CD4-positive, alpha-beta T cell (primary cell): ENCODE measurements around the gene SLF2. TPM values are rescaled to one million over a fixed set of nuclear protein-coding genes. Genes with fewer than 3 reads are reported as not detected.

Experiments
- ATAC-seq: fragments of 200-7000 bp; cut with Tn5 transposase; one replicate; pipeline ENCODE4 v1.10.0; 2022; ENCODE audit warnings: mild to moderate bottlenecking; ENCODE audit not compliant: poor library complexity
- CTCF ChIA-PET: fragments of 350-600 bp; sonication (Branson Sonifier 250); formaldehyde crosslinking; loops from one replicate; lab custom pipeline; 2021; ENCODE audit warnings: antibody characterized with exemption, inconsistent platforms; lab: Charles Lee
- POLR2A ChIA-PET: fragments of 350-600 bp; sonication (Branson Sonifier 250); formaldehyde crosslinking; loops from one replicate; lab custom pipeline; 2021; ENCODE audit warnings: antibody characterized with exemption, inconsistent platforms; lab: Charles Lee
- DNase-seq, 14 experiments: peaks; one replicate each; pipeline ENCODE4 v3.0.0-alpha.2; 2013 to 2020; ENCODE audit warnings: mixed read lengths in 2 of 14
- H3K27ac ChIP-seq, 2 donors: one replicate each; pipeline versions ENCODE4 v1.5.1 to v1.7.0; 2013; ENCODE audit warnings: low read length in 2 of 2, low read depth in 1 of 2, mild to moderate bottlenecking in 1 of 2
- H3K27me3 ChIP-seq, 2 experiments: 1 replicate in 1 of 2; 2 replicates in 1 of 2; pipeline versions ENCODE4 v1.6.1 to v1.7.0; 2013; ENCODE audit warnings: low read length in 2 of 2, control low read depth in 1 of 2, mild to moderate bottlenecking in 1 of 2, moderate library complexity in 1 of 2; ENCODE audit not compliant: insufficient read depth in 2 of 2, control insufficient read depth in 1 of 2
- H3K36me3 ChIP-seq: one replicate; pipeline ENCODE4 v1.6.1; 2013; ENCODE audit warnings: low read length, control low read depth; ENCODE audit not compliant: insufficient read depth
- H3K4me1 ChIP-seq: one replicate; pipeline ENCODE4 v1.6.1; 2013; ENCODE audit warnings: low read length, control low read depth; ENCODE audit not compliant: insufficient read depth
- H3K4me3 ChIP-seq: one replicate; pipeline ENCODE4 v1.5.1; 2013; ENCODE audit warnings: mild to moderate bottlenecking, low read length, moderate library complexity
- H3K9me3 ChIP-seq, 2 experiments: 1 replicate in 1 of 2; 2 replicates in 1 of 2; pipeline versions ENCODE4 v1.6.1 to v1.7.0; 2013; ENCODE audit warnings: low read length in 2 of 2, mild to moderate bottlenecking in 2 of 2, control low read depth in 1 of 2, moderate library complexity in 1 of 2; ENCODE audit not compliant: control insufficient read depth in 1 of 2, insufficient read depth in 1 of 2
- H3K27ac Mint-ChIP-seq: one replicate; pipeline ENCODE4 v1.8.0; 2020; ENCODE audit warnings: mixed read lengths
- H3K27me3 Mint-ChIP-seq: one replicate; pipeline ENCODE4 v1.8.0; 2021; ENCODE audit warnings: mixed read lengths
- H3K36me3 Mint-ChIP-seq: one replicate; pipeline ENCODE4 v1.8.0; 2021; ENCODE audit warnings: low read depth, mixed read lengths
- H3K4me1 Mint-ChIP-seq: one replicate; pipeline ENCODE4 v1.8.0; 2021; ENCODE audit warnings: low read depth, mixed read lengths
- H3K4me3 Mint-ChIP-seq: one replicate; pipeline ENCODE4 v1.8.0; 2020; ENCODE audit warnings: mild to moderate bottlenecking, mixed read lengths
- H3K9me3 Mint-ChIP-seq: one replicate; pipeline ENCODE4 v1.8.0; 2020; ENCODE audit warnings: mixed read lengths
- CTCF ChIP-seq: fragments of 200-600 bp; IDR thresholded peaks from one replicate; pipeline ENCODE4 v1.8.0; 2022; ENCODE audit warnings: antibody characterized with exemption, mild to moderate bottlenecking
- intact Hi-C, 2 experiments: fragments of 100-400 bp; cut with DNase I in 1 of 2; cut with micrococcal nuclease in 1 of 2; formaldehyde crosslinking; loops; one replicate each; pipeline versions ENCODE4 v1.15.1 to v1.9.0; 2023 to 2025; cut with DNase I, micrococcal nuclease
- total RNA-seq, 174 experiments: library from RNA in 2 of 174; stranded (reverse) in 2 of 174; gene quantifications; one replicate each; pipeline ENCODE4 v1.2.3 and lab custom pipeline; 2021 to 2026

Gene SLF2
- total RNA-seq, 2 experiments from 2014 or later: 11.1 TPM

- no peak overlapping the region for H3K4me3 Mint-ChIP-seq
- CTCF ChIA-PET: no interaction called here
- no peaks in the 10 kb centered on the region for H3K27me3 Mint-ChIP-seq
- Histone ChIP-seq H3K4me3 (no peak overlapping the region), H3K27me3 (no peaks in the 10 kb centered on the region), H3K27ac (no peak overlapping the region), H3K36me3 (peaks cover 65% of the 10 kb centered on the region), H3K4me1 (no peaks in the 10 kb centered on the region), H3K9me3 (no peaks in the 10 kb centered on the region)
- intact Hi-C loops: no loop called here
- DNase-seq (no peak), ATAC-seq (no peak)
- H3K9me3 Mint-ChIP-seq: no peaks in the 10 kb centered on the region
- peaks cover 3% of the 10 kb centered on the region for H3K4me1 Mint-ChIP-seq
- no peak for TF ChIP-seq CTCF
- POLR2A ChIA-PET: no interaction called here
- H3K36me3 Mint-ChIP-seq: peaks cover 76% of the 10 kb centered on the region
- H3K27ac Mint-ChIP-seq: no peak overlapping the region
Measured at GRCh38 chr10:100948916-100949315, 36.2 kb downstream of the SLF2 start.

- DNase-seq (no peak), ATAC-seq (no peak)
- H3K27ac ChIP-seq: no peak overlapping the region
- peaks cover 47% of the 10 kb centered on the region for H3K36me3 ChIP-seq
- TF ChIP-seq CTCF: no peak
- H3K27me3 ChIP-seq: no peaks in the 10 kb centered on the region
- H3K27me3 Mint-ChIP-seq: no peaks in the 10 kb centered on the region
- H3K4me3 ChIP-seq: no peak overlapping the region
- no peaks in the 10 kb centered on the region for H3K9me3 ChIP-seq
- H3K27ac Mint-ChIP-seq: no peak overlapping the region
- intact Hi-C loops: no loop called here
- H3K4me3 Mint-ChIP-seq: no peak overlapping the region
- no peaks in the 10 kb centered on the region for H3K4me1 Mint-ChIP-seq
- ChIA-PET POLR2A (no interaction called here), CTCF (no interaction called here)
- H3K36me3 Mint-ChIP-seq: peaks cover 70% of the 10 kb centered on the region
- no peaks in the 10 kb centered on the region for H3K9me3 Mint-ChIP-seq
- no peaks in the 10 kb centered on the region for H3K4me1 ChIP-seq
Measured at GRCh38 chr10:100960251-100960650, 47.5 kb downstream of the SLF2 start.

GRCh38 chr10:100962351-100963080 lies 49.8 kb downstream of the SLF2 start:
- Histone ChIP-seq H3K27me3 (no peaks in the 10 kb centered on the region), H3K4me3 (no peak overlapping the region), H3K9me3 (no peaks in the 10 kb centered on the region), H3K4me1 (no peaks in the 10 kb centered on the region), H3K36me3 (peaks cover 33% of the 10 kb centered on the region), H3K27ac (no peak overlapping the region)
- Mint-ChIP-seq H3K27ac (no peak overlapping the region), H3K4me3 (no peak overlapping the region), H3K9me3 (no peaks in the 10 kb centered on the region), H3K36me3 (peaks cover 54% of the 10 kb centered on the region), H3K27me3 (no peaks in the 10 kb centered on the region), H3K4me1 (no peaks in the 10 kb centered on the region)
- ChIA-PET CTCF (no interaction called here), POLR2A (no interaction called here)
- ATAC-seq (no peak), DNase-seq (no peak)
- TF ChIP-seq CTCF: no peak
- intact Hi-C loops: no loop called here
